ENCODE measurements around the gene LAMB4.

The LAMB4 gene

DNA sequence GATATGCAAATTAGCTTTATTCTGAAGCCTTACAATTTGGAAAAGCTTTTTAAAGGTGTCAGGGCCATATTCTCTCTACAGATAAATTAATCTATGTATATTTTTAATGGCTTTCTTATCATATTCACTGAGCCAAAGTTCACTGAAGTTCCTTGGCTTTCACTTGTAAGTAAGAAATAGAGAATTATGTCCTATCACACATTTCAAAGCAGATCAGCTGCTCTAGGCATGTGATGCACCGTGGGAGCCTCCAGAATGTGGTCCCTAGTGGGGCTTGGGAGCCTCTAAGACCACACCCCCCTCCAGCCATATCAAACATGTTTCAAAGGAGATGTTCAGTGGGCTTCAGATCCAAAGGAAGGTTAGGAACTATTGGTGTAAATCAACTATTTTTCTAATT, 51.5 kb downstream of the LAMB4 start:
- DNase-seq (ENCODE audit: low spot score) (no peak), FAIRE-seq (no peak)

DNA sequence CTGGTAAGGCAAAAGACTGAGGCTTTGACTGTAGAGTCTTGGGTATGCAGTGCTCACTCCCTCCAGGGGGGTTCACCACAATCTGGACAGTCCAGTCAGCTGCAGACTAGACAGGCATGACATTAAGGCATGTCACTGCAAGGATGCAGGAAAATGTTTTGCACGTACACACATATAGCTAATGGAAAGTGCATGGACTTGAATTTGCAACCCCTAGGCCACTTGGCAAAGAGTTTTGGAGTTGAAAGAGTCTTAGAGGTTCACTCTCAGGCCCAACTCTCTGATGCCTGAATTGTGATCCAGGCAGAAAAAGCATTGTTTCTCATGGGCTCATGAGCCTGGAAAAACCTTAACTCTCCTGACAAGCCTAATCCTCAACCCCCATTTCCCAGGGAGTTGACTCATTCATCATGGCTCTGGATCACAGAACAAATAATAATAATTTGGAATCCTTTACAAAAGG, 51.9 kb downstream of the LAMB4 start:
- FAIRE-seq (no peak), DNase-seq (ENCODE audit: low spot score) (no peak)

DNA sequence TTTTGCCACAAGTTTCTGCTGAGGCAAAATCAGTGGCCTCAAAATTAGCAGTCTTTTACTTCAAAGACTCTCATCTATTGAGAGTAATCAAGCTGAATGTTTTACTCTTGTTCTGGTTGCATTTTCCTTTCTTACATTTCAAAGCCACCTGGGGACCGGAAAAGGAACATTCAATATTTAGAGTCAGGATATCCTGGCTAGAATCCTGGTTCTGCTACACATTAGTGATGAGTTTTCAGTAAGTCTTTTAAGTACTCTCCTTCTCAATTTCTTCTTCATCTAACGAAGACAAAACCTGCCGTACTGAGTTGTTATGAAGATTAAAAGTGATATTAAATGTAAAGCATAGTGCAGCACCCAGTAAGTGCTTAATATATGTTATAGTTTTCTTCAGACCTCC, 52.5 kb downstream of the LAMB4 start:
- no peak for FAIRE-seq
- no peak for DNase-seq (ENCODE audit: low spot score)

DNA sequence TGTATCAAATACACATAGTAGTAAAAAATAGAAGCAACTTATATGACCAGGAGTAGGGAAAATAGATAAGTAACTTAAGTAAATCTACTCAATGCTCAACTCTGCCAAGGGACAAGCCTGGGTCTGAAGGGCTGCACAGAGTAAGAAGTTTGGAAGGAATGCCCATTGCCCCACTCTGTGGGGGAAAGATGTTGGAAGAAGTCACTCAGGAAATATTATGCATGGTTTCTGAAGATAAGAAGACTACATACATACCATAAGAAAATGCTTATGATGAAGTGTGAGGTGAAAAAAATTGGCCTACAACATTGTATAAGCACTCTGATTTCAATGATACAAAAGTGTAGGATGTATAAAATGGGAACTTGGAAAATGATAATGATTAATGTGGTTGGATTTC, 54.0 kb downstream of the LAMB4 start:
- FAIRE-seq = no peak

DNA sequence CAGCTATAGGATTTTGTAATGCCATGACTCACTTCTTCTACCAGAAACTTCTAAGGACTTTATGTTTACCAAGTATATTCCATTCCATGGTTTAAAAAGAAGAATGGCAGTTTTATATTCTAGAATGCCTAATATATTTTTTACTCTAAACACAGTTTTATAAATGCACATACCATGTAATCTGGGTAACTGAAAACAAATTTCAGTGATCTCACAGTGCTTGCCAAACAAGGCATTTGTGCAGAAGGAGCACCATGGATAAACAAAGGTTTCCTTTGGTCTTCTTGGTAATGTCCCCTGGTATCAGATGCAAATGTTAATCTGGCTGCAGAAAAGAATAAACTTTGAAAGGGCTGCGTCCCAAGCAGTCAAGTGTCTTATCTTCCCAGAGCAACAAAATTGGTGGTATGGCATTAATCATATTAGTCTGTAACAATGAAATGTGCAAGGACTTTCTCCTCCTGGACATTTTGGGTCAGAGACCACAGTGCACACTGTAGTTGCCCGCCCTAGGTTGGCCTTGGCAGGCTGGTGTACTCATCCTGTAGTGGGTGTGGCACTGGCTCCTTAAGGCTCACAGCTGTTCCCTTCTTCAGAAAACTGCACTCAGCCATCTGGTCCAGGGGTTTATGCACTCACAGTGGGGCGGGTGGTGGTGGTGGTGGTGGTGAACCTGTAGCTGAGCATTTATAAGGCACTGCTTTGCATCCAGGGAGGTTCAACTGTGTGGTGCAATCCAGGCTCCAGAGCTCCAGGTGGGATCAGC, 56.7 kb downstream of the LAMB4 start:
- FAIRE-seq = no peak
- no peak for DNase-seq (ENCODE audit: low spot score)

More for the DNA sequence above, 54.0 kb downstream of the LAMB4 start:
- no peak for DNase-seq (ENCODE audit: low spot score)

DNA sequence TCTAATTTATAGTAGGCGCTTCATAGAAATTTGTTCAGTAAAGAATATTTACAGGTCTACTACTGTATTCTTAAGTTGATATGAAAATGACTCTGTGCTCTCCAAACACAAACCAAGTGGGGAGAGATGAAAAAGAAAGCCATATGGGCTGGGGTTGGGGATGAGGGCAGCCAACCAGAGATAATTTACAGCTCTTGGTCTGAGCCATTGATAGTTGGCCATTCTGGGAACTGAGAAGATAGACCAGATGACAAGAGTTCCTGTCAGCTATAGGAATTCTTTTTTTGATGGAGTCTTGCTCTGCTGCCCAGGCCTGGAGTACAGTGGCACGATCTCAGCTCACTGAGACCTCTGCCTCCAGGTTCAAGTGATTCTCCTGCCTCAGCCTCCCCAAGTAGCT, 57.4 kb downstream of the LAMB4 start:
- no peak for DNase-seq (ENCODE audit: low spot score)
- FAIRE-seq = no peak

DNA sequence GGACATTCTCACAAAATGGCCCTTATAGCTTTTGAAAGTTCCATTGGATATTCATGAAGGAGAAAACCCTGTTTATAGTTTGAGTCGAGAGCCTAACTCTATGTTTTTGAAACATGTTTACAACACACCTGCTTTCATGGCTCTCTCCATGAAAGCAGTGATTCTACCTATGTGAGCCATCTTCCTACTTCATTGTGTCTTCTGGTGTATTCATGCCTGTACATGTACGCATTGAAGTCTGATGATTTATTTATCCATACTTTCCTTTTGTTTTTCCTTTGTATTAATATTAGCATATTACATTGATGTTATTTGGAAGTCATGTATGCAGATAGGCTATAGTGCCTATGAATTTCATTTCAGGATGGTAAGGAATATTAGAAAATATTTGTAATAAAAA, 58.0 kb downstream of the LAMB4 start:
- FAIRE-seq (no peak), DNase-seq (ENCODE audit: low spot score) (no peak)

DNA sequence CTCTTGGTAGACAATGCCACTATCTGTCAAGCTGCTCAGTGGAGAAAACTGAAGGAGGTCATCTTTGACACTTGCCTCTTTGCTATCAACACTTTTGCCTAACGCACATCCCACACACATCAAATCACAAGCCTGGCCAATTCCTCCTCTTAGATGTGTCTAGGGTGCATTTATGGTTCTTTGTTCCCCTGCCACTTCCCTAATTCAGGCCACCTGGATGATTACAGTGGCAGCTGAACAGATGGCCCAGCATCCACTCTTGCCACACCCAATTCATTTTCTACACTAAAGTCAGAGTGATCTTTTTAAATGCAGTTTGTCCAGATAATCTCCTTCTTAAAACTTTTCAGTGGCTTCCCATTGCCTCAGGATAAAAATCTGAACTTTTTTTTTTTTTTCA, 58.6 kb downstream of the LAMB4 start:
- DNase-seq (ENCODE audit: low spot score) (no peak), FAIRE-seq (no peak)

DNA sequence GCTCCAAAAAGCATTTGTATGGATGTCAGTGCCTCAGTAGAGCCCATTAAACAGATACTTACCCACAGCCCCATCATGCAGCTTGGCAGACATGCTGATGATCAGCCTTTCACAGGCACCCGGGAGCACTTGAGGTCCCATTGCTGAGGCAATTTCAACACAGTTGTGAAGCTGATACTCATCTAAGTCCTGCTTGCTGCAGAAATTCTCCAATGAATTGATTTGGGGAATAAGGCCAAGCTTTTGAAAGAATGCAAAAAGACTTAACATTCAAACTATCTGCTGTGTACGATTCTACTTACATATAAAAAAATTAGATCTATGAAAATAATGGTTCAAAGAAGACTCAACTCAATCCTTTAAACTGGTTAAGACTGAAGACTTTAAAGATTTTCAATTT, 60.5 kb downstream of the LAMB4 start:
- FAIRE-seq (no peak), DNase-seq (ENCODE audit: low spot score) (no peak)

DNA sequence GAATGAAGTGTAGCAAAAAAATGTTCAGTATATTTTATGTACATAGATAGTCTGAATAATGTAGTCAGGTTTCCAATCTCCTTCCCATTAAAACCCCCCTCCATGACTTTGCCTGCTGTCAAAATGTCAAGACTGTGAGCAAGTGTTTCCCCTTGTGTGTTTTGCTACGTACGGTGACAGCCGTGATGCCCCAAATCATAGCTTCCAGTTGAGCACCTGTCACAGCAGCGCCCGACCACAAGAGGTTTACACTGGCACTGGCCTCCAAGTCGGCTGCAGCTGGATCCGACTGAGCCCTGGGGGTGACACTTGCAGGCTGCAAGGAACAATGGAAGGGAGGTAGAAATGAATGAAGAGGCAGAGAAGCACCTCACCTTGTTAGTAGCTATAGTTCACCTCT, 62.3 kb downstream of the LAMB4 start:
- no peak for FAIRE-seq
- DNase-seq (ENCODE audit: low spot score) = no peak

DNA sequence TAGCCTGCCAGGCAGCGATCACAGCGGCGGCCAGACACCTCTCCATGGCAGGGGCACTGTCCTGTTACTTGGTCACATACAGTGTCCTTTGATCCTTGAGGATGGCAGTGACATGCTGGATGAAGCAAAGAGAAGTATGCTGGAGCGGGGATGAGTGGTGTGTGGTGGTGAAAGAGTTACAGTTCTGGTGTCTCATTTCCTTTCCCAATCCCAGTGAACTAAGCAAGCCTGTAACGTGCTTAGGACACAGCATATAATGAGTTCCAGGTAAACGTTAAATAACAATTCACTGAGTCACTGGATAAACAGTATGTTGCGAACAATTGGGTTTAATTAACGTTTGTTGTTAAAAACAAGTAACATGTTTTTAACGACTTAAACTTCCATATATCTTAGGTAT, 63.7 kb downstream of the LAMB4 start:
- FAIRE-seq = no peak
- no peak for DNase-seq (ENCODE audit: low spot score)

DNA sequence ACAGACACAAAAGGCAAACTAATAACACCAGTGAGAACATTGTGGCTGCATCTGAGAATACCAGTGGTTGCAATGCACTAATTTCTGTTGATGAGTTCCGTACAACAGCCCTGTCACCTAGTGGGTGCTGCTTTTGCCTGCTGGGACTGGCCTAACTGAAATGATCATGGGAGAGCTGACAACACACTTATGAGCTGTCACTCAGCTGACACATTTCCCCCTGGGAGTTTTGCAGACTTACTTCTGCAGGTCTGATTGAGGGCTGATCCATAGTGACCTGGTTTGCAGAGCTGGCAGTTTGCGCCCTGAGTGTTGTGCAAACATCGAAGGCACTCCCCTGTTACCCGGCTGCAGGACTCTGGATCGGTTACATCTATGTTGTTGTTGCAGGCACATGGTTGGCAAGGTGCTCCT, 66.6 kb downstream of the LAMB4 start:
- DNase-seq (ENCODE audit: low spot score) = no peak

DNA sequence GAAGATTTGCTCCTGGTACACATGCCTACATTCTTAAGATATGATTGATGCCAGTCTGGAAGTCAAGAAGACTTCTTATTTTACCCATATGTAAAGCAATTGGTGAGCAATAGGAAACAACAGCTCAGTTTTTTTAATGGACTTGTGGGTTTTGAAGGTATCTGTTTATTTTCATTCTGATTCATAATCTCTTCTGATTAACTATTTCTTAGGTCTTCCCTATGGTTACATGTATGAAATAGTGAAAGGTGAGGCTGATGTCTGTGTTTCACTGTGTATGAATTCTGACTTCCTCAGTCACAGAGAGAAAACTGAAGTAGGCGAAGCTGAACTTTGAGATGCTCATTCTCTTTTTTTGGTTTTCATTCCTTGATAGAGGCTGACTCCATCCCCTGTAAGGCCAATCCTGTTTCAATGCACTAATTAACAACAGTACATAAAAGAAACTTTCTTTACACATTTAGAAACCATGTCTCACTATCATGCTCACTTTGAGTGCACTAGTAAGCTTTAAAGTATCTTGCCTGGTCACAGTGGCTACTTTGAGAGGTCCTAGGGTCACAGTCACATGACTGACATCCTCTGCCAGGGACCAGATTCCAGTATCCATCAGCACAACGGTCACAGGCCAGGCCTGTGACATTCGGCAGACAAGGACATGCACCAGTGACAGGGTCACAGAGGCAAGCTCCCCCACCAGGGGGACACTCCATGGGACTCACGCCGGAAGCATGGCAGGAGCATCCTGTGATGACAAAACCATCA, 67.7 kb downstream of the LAMB4 start:
- DNase-seq (ENCODE audit: low spot score) (no peak), FAIRE-seq (no peak)

More for the DNA sequence above, 66.6 kb downstream of the LAMB4 start:
- FAIRE-seq = no peak

DNA sequence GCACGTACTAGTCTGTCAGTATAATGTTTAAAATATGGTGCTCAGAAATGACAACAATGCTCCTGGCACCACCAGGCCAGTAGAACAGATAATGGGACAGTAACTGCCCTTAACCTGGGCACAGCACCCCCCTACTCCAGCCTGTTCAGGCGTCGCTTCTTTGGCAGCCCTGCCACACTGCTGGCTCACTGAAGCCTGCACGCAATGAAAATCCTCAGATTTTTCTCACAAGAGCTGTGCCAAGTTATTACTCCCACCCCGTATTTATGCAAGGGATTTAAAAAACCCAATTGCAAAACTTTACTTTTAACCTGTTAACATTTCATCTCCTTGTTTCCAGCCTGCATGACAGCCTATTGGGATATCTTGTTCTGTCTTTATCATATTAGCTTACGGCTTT, 70.6 kb downstream of the LAMB4 start:
- FAIRE-seq = no peak
- no peak for DNase-seq (ENCODE audit: low spot score)

DNA sequence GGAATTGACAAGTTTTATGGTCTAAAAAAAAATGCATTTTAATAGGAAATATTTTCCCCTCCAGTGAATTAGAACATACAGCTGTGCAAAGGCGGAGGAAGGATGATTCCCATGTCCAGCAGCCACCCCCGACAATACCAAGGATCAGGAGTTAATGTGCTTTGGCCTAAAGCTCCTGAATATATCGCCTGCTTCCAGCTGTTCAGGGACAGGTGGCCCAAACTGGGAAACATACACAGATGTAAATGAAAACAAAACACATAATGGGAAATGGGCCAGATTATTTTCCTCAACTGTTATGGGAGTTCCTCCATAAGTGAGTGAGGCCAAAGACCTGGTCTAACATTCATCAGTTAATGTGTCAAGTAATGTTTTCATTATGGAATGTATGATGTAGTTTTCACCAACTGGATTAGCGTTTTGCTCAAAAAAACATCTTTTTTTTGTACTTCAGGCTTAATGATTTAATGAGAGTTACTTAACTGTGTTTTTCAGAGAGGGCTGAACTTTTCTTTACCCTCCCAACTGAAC, 72.1 kb downstream of the LAMB4 start:
- DNase-seq (ENCODE audit: low spot score) = no peak
- no peak for FAIRE-seq

DNA sequence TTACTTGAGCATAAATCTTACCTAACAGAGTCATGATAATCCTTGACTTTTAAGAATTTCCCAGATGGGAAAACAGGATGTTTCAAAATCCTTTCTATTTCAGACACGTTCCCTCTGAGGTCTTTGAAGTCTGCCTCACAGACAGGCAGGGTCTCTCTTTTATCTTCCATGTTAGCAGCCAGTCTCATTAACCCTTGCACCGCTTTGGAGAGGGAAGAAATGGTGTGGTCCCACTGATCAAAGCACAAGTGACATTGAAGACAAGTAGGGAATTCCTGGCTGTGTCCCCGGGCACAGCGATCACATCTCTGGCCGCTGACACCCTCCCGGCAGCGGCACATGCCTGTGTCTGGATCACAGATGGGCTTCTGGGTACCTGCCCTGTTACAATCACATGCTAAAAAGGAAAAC, 74.5 kb downstream of the LAMB4 start:
- FAIRE-seq = no peak
- DNase-seq (ENCODE audit: low spot score) = no peak

DNA sequence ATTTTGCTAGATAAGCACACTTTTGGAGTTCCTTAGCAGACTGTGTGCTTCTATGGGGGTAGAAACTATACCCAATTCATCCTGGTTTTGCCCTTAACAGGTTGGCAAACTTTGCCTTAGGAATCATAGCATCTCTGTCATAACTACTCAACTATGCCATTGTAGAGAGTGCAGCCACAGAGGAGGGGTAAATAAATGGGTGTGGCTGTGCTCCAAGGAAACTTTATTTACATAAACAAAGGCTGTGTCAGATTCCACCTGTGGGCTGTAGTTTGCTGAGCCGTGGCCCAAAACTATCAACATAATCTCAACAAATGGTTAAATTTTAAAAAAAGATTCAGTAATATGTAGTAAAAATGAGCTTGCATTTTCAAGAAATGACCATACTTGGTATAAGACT, 75.6 kb downstream of the LAMB4 start:
- FAIRE-seq = no peak
- DNase-seq (ENCODE audit: low spot score) = no peak

DNA sequence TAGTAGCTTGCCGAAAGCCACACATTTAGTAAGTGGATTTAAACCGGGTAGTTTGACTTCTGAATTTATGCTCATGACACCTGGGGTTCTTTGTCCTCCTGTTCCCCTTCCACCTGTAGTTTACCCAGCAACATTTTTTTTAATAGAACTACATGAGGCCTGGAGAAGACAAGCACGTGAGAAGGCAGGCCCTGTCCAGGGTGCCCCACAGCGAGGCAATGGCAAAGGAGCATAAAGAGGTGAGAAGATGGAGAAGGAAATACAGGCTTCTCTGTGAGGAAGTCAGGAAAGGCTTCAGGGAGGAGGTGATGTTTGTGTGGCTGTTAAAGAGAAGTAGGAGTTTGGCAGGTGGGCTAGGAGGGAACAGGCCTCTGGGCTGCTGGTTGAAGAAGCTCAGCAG, 76.9 kb downstream of the LAMB4 start:
- DNase-seq (ENCODE audit: low spot score) (no peak), FAIRE-seq (no peak)

DNA sequence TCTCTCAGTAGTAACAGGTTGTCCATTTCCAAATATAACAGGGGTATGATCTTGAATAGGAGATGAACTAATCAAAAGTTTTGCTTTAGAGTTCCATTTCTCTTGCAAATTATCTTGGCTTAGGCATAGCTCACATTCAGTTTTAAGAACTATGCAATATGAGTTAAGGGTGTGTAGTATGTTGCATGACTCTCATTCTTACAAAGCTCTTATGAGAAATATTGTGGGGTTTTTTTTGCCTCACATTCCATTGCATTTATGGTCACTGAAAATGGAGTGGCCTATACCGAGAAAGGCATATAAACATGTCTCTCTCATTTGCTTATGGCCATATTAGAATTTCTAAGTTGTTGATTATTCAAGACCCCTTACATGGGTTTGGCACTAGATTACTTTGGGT, 78.7 kb downstream of the LAMB4 start:
- FAIRE-seq = no peak
- no peak for DNase-seq (ENCODE audit: low spot score)

DNA sequence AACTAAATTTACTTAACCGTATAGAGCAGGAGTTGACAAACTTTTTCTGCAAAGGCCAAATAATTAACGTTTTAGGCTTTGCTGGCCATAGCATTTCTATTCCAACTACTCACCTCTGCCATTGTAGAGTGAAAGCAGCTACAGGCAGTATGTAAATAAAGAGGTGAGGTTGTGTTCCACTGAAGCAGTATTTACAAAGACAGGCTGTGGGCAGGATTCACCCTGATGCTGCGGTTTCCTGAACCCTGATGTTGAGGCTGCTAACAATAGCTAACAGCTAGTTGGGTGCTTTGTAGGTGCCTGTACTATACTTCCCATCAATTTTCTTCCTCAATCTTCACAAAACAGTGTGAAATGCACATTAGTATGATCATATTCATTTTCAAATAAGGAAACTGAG, 80.2 kb downstream of the LAMB4 start:
- FAIRE-seq = no peak
- no peak for DNase-seq (ENCODE audit: low spot score)

DNA sequence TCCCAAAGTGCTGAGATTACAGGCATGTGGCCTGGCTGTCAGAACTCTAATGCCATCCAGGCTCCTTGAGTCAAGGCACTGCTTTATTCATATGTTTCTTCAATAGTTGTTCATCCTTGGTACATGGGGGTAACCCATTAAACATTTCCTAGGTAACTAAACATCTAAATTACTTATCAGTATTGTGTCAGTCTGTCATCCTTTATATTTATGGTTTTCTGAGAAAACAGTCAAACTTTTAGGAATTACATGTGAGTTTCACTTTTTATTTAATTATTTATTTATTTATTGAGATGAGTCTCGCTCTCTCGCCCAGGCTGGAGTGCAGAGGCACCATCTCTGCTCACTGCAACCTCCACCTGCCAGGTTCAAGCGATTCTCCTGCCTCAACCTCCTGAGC, 81.7 kb downstream of the LAMB4 start:
- FAIRE-seq = no peak
- DNase-seq (ENCODE audit: low spot score) = no peak

DNA sequence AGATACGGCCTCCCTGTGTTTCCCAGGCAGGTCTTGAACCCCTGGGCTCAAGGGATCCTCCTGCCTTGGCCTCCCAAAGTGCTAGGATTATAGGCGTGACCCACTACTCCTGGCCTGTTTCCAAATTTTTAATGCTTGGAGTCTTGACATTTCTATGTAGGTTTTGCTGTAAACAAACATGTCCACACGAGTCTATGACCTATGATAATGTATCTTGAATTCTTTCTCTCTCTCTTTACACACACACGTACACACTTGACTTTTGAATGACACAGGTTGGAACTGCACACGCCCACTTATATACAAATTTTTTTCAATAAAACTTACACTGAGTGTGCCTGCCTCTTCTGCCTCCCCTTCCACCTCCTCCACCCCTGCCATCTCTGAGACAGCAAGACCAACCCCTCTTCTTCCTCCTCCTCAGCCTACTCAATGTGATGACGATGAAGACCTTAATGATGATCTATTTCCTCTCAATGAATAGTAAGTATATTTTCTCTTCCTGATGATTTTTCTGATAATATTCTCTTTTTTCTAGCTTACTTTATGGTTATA, 83.1 kb downstream of the LAMB4 start:
- DNase-seq (ENCODE audit: low spot score) (no peak), FAIRE-seq (no peak)
